ENCODE results near the gene FAHD1. TPM values are rescaled to one million over a fixed set of nuclear protein-coding genes. Genes with fewer than 3 reads are reported as not detected.

Gene FAHD1
- total RNA-seq, 4 donors from 2014 or later, result 20.4 to 43.2 (median 39.5) TPM

GRCh38 chr16:1789643-1790045, 37.4 kb upstream of the FAHD1 start:
- intact Hi-C loops (cut with DNase I), result loop anchor here (5.0 kb wide), 1 partner anchor 33 kb away; no protein-coding TSS in a partner anchor
- no peak overlapping the region for H3K4me3 ChIP-seq
- peaks cover 0 to 27% (median 13%) of the 10 kb centered on the region in 4 donors for H3K4me1 ChIP-seq
- 89% methylated on average over 19 of the region's 25 CpGs for WGBS
- no peak overlapping the region for H3K27ac ChIP-seq (replicated peaks in 1 of 4)
- peaks cover 15 to 76% (median 71%) of the 10 kb centered on the region in 4 donors for H3K36me3 ChIP-seq
- no peaks in the 10 kb centered on the region for H3K27me3 ChIP-seq
- DNase-seq (ENCODE audit: extremely low spot score), result no peak
- TF ChIP-seq CTCF (IDR thresholded peaks at IDR 0.05) (no peak), POLR2AphosphoS5 (IDR thresholded peaks at IDR 0.05) (no peak), EP300 (IDR thresholded peaks at IDR 0.05) (no peak), POLR2A (IDR thresholded peaks at IDR 0.05; ENCODE audit: low read depth) (no peak)
- H3K9me3 ChIP-seq, result no peaks in the 10 kb centered on the region

- Histone ChIP-seq H3K27ac (replicated peaks in 1 of 4) (no peak overlapping the region), H3K4me1 (peaks cover 0 to 21% (median 8%) of the 10 kb centered on the region in 4 donors), H3K27me3 (no peaks in the 10 kb centered on the region), H3K36me3 (peaks cover 15 to 73% (median 68%) of the 10 kb centered on the region in 4 donors), H3K4me3 (no peak overlapping the region), H3K9me3 (no peaks in the 10 kb centered on the region)
- 97% methylated on average over 12 of the region's 15 CpGs for WGBS
- no peak for DNase-seq (ENCODE audit: extremely low spot score)
- no peak for TF ChIP-seq POLR2A (IDR thresholded peaks at IDR 0.05; ENCODE audit: low read depth)
- TF ChIP-seq CTCF (IDR thresholded peaks at IDR 0.05), result no peak
- no peak for TF ChIP-seq POLR2AphosphoS5 (IDR thresholded peaks at IDR 0.05)
- no peak for TF ChIP-seq EP300 (IDR thresholded peaks at IDR 0.05)
- intact Hi-C loops (cut with DNase I), result no loop called here
Measured at GRCh38 chr16:1790261-1790610, 36.8 kb upstream of the FAHD1 start.

- DNase-seq (ENCODE audit: extremely low spot score), result no peak
- no peak for TF ChIP-seq POLR2AphosphoS5 (IDR thresholded peaks at IDR 0.05)
- no peak for TF ChIP-seq CTCF (IDR thresholded peaks at IDR 0.05)
- no peak for TF ChIP-seq EP300 (IDR thresholded peaks at IDR 0.05)
- TF ChIP-seq POLR2A (IDR thresholded peaks at IDR 0.05; ENCODE audit: low read depth), result no peak
- intact Hi-C loops (cut with DNase I), result no loop called here
- peaks cover 0 to 16% (median 4%) of the 10 kb centered on the region in 4 donors for H3K4me1 ChIP-seq
- peaks cover 15 to 68% (median 63%) of the 10 kb centered on the region in 4 donors for H3K36me3 ChIP-seq
- no peak overlapping the region for H3K27ac ChIP-seq (replicated peaks in 1 of 4)
- H3K4me3 ChIP-seq, result no peak overlapping the region
- 90% methylated on average over 20 of the region's 44 CpGs for WGBS
- H3K27me3 ChIP-seq, result no peaks in the 10 kb centered on the region
- H3K9me3 ChIP-seq, result no peaks in the 10 kb centered on the region
Measured at GRCh38 chr16:1790611-1791255, 36.3 kb upstream of the FAHD1 start.

GRCh38 chr16:1791256-1791942, 35.6 kb upstream of the FAHD1 start:
- H3K27ac ChIP-seq (replicated peaks in 1 of 4), result no peak overlapping the region
- no peaks in the 10 kb centered on the region for H3K27me3 ChIP-seq
- TF ChIP-seq EP300 (IDR thresholded peaks at IDR 0.05), result no peak
- no peak for TF ChIP-seq POLR2A (IDR thresholded peaks at IDR 0.05; ENCODE audit: low read depth)
- TF ChIP-seq POLR2AphosphoS5 (IDR thresholded peaks at IDR 0.05), result no peak
- no peak for TF ChIP-seq CTCF (IDR thresholded peaks at IDR 0.05)
- DNase-seq (ENCODE audit: extremely low spot score), result no peak
- no peaks in the 10 kb centered on the region for H3K9me3 ChIP-seq
- peaks cover 15 to 61% (median 58%) of the 10 kb centered on the region in 4 donors for H3K36me3 ChIP-seq
- H3K4me1 ChIP-seq, result peaks cover 0 to 9% (median 2%) of the 10 kb centered on the region in 4 donors
- 91% methylated on average over 36 of the region's 53 CpGs for WGBS
- H3K4me3 ChIP-seq, result no peak overlapping the region
- intact Hi-C loops (cut with DNase I), result no loop called here
